HG03342 (cell line): ENCODE results near the gene HAUS8.

Experiments used
- ATAC-seq: cut with Tn5 transposase; IDR thresholded peaks from one replicate; pipeline ENCODE4 v1.9.1; 2021; ENCODE audit warnings: mild to moderate bottlenecking, moderate library complexity; ENCODE audit not compliant: unreplicated experiment

HAUS8 gene

DNA sequence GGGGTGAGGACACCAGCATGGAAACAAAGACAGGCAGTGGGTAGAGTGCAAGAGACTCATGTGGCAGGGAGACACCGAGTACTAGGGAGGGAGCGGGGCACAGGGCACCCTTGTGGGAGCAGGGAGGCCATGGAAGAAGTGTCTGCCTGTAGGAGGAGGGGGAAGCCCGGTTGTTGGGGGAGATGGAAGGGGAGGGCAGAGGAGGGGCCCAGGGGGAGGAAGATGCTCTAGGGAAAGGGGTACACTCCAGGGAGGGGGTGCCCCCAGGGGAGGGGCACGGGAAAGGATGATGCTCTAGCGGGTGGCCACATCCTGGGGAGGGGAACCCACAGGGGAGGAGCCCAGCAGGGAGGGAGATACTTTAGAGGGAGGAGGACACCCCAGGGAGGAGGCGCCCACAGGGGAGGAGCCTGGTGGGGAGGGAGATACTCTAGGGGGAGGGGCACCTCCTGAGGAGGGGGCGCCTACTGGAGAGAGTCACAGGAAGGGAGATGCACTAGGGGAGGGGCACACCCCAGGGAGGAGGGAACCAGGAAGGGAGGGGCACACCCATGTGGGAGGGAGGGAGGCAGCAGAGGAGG lies 73.6 kb downstream of the HAUS8 start:
- no peak for ATAC-seq
